HepG2 (cell line): ENCODE results near the gene DAPK1. TPM values are rescaled to one million over a fixed set of nuclear protein-coding genes. Genes with fewer than 3 reads are reported as not detected.

Experiments
- ARNT ChIP-seq: fragments of 450-650 bp; IDR thresholded peaks from 2 replicates; pipeline ENCODE4 v1.6.1; 2017
- ELF4 ChIP-seq: sonication (generic); formaldehyde crosslinking; IDR thresholded peaks from 2 replicates; pipeline ENCODE4 v1.5.0; 2020; ENCODE audit warnings: missing genetic modification reagents, mild to moderate bottlenecking, moderate library complexity, borderline replicate concordance
- GABPB1 ChIP-seq: IDR thresholded peaks from 2 replicates; pipeline ENCODE4 v1.6.1; 2016; ENCODE audit warnings: mild to moderate bottlenecking, missing genetic modification reagents, moderate library complexity, missing compliant biosample characterization
- GATAD1 ChIP-seq: IDR thresholded peaks from 2 replicates; pipeline ENCODE4 v1.6.1; 2016; ENCODE audit warnings: missing genetic modification reagents, missing compliant biosample characterization
- HHEX ChIP-seq: IDR thresholded peaks from 2 replicates; pipeline ENCODE4 v1.6.1; 2016; ENCODE audit warnings: control low read depth
- JUND ChIP-seq: sonication (generic); formaldehyde crosslinking; IDR thresholded peaks from 2 replicates; pipeline ENCODE4 v1.8.0; 2022; ENCODE audit warnings: mild to moderate bottlenecking, missing genetic modification reagents
- KDM1A ChIP-seq: IDR thresholded peaks from 2 replicates; pipeline ENCODE4 v1.6.1; 2016; ENCODE audit warnings: missing compliant biosample characterization
- NFIC ChIP-seq: IDR thresholded peaks from 2 replicates; pipeline ENCODE4 v1.6.1; 2012; ENCODE audit warnings: mild to moderate bottlenecking, low read length, inconsistent platforms
- NKX3-1 ChIP-seq: sonication (generic); formaldehyde crosslinking; IDR thresholded peaks from 2 replicates; pipeline ENCODE4 v1.5.0; 2020; ENCODE audit warnings: missing genetic modification reagents
- NR2C2 ChIP-seq: sonication (generic); formaldehyde crosslinking; IDR thresholded peaks from 2 replicates; pipeline ENCODE4 v1.4.0; 2020; ENCODE audit warnings: missing genetic modification reagents, mild to moderate bottlenecking, moderate library complexity, borderline replicate concordance
- RARA ChIP-seq: IDR thresholded peaks from 2 replicates; pipeline ENCODE4 v1.6.1; 2016; ENCODE audit warnings: missing genetic modification reagents, missing compliant biosample characterization
- TGIF2 ChIP-seq: IDR thresholded peaks from 2 replicates; pipeline ENCODE4 v1.6.1; 2016; ENCODE audit warnings: control low read depth, missing compliant biosample characterization
- ZMYM3 ChIP-seq: sonication (generic); formaldehyde crosslinking; IDR thresholded peaks from 2 replicates; pipeline ENCODE4 v1.5.1; 2020; ENCODE audit warnings: mild to moderate bottlenecking, missing genetic modification reagents
- ZNF124 ChIP-seq: sonication (generic); formaldehyde crosslinking; IDR thresholded peaks from 2 replicates; pipeline ENCODE4 v1.4.0; 2020; ENCODE audit warnings: missing genetic modification reagents
- ZNF207 ChIP-seq: fragments of 450-650 bp; IDR thresholded peaks from 2 replicates; pipeline ENCODE4 v1.6.1; 2016; ENCODE audit warnings: antibody characterized with exemption, borderline replicate concordance
- ZNF224 ChIP-seq: sonication (generic); formaldehyde crosslinking; IDR thresholded peaks from 2 replicates; pipeline ENCODE4 v1.5.0; 2020; ENCODE audit warnings: mild to moderate bottlenecking, missing genetic modification reagents
- ZNF383 ChIP-seq: sonication (generic); formaldehyde crosslinking; IDR thresholded peaks from 2 replicates; pipeline ENCODE4 v1.4.0; 2020; ENCODE audit warnings: missing genetic modification reagents, mild to moderate bottlenecking, borderline replicate concordance
- ZNF501 ChIP-seq: sonication (generic); formaldehyde crosslinking; IDR thresholded peaks from 2 replicates; pipeline ENCODE4 v1.5.1; 2020; ENCODE audit warnings: mild to moderate bottlenecking, moderate library complexity, missing genetic modification reagents
- ZNF7 ChIP-seq: IDR thresholded peaks from 2 replicates; pipeline ENCODE4 v1.6.1; 2016; ENCODE audit warnings: missing biosample characterization, missing genetic modification reagents
- ZSCAN31 ChIP-seq: sonication (generic); formaldehyde crosslinking; IDR thresholded peaks from 2 replicates; pipeline ENCODE4 v1.5.0; 2020; ENCODE audit warnings: low read depth, mild to moderate bottlenecking, missing genetic modification reagents
- polyA plus RNA-seq, 8 experiments: library from polyadenylated mRNA; depleted of rRNA in 3 of 8; stranded (reverse) in 7 of 8; unstranded in 1 of 8; fragments of >200 nt; fragmentation: Illumina TruSeq in 4 of 8; extraction: Trizol in 4 of 8; gene quantifications; 2 replicates each; pipeline versions ENCODE4 v1.2.1 to v1.2.3, GENCODE V29; 2011 to 2016; ENCODE audit warnings: low read depth in 4 of 8, missing spikeins in 1 of 8, mixed read lengths in 1 of 8; ENCODE audit not compliant: insufficient read depth in 1 of 8
- total RNA-seq, 5 experiments: library from RNA; depleted of rRNA; stranded (reverse); fragments of >200 nt; fragmentation: Illumina TruSeq; extraction: Trizol; gene quantifications; 2 replicates each; pipeline ENCODE4 v1.2.3, GENCODE V29; 2016; ENCODE audit warnings: low read depth in 1 of 5
- TF ChIP-seq, protein P1 (sequence below): sonication (generic); formaldehyde crosslinking; IDR thresholded peaks from 2 replicates; pipeline ENCODE4 v1.5.1; 2020; ENCODE audit warnings: mild to moderate bottlenecking, moderate library complexity, missing genetic modification reagents
- TF ChIP-seq, protein P2 (sequence below): IDR thresholded peaks from 2 replicates; pipeline ENCODE4 v1.6.1; 2016
- TF ChIP-seq, protein P3 (sequence below): sonication (generic); formaldehyde crosslinking; IDR thresholded peaks from 2 replicates; pipeline ENCODE4 v1.5.0; 2020; ENCODE audit warnings: mild to moderate bottlenecking, missing genetic modification reagents
- TF ChIP-seq, protein P4 (sequence below): sonication (generic); formaldehyde crosslinking; IDR thresholded peaks from 2 replicates; pipeline ENCODE4 v1.4.0; 2020; ENCODE audit warnings: missing genetic modification reagents, mild to moderate bottlenecking, borderline replicate concordance

DAPK1 gene
- total and polyA plus RNA-seq, 2 of the 13 experiments (the other 11 are each of a cell fraction or from before 2014, with no cell fraction given) = 35.7 to 35.9 TPM

DNA sequence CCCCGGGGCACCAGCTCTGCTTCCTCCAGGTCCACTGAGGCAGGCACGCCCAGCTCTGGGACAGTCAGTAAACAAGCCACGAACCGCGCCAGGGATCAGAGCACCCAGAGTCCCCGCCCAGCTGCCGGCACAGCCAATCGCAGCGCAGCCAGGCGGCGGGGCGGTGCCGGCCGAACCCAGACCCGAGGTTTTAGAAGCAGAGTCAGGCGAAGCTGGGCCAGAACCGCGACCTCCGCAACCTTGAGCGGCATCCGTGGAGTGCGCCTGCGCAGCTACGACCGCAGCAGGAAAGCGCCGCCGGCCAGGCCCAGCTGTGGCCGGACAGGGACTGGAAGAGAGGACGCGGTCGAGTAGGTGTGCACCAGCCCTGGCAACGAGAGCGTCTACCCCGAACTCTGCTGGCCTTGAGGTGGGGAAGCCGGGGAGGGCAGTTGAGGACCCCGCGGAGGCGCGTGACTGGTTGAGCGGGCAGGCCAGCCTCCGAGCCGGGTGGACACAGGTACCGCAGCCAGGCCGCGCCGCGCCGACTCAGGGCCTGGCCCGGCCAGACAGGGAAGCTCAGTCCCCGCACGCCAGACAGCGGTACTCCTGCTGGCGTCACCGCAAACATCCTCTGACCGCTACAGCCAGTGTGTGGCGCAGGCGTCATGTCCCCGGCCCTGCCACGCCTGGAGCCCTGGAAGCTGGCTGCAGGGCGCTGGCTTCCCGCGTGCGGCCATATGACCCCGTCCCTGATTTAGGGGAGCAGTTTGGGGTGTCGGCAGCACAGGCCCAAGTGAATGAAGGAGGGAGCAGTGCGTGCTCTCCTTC is 228.4 kb downstream of the DAPK1 start, which contains the start of gene CTSL (continued):
- TF ChIP-seq, protein P1, sequence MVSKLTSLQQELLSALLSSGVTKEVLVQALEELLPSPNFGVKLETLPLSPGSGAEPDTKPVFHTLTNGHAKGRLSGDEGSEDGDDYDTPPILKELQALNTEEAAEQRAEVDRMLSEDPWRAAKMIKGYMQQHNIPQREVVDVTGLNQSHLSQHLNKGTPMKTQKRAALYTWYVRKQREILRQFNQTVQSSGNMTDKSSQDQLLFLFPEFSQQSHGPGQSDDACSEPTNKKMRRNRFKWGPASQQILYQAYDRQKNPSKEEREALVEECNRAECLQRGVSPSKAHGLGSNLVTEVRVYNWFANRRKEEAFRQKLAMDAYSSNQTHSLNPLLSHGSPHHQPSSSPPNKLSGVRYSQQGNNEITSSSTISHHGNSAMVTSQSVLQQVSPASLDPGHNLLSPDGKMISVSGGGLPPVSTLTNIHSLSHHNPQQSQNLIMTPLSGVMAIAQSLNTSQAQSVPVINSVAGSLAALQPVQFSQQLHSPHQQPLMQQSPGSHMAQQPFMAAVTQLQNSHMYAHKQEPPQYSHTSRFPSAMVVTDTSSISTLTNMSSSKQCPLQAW (CRISPR knock-in tag) = peak; percentile 55
- no peak for TF ChIP-seq ZNF7 (CRISPR knock-in tag)
- peak; percentile 91; the same call in 1 of the 2 replicates for TF ChIP-seq ZNF224
- peak; percentile 88 for TF ChIP-seq NKX3-1 (CRISPR knock-in tag)
- TF ChIP-seq ELF4 = no peak; the same call in 1 of the 2 replicates
- TF ChIP-seq, protein P2, sequence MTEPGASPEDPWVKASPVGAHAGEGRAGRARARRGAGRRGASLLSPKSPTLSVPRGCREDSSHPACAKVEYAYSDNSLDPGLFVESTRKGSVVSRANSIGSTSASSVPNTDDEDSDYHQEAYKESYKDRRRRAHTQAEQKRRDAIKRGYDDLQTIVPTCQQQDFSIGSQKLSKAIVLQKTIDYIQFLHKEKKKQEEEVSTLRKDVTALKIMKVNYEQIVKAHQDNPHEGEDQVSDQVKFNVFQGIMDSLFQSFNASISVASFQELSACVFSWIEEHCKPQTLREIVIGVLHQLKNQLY = no peak
- TF ChIP-seq NFIC = no peak
- no peak for TF ChIP-seq ZNF207
- TF ChIP-seq GATAD1 (CRISPR knock-in tag) = peak; percentile 44; the same call in 1 of the 2 replicates
- no peak for TF ChIP-seq KDM1A (CRISPR knock-in tag)
- TF ChIP-seq ZNF124 (CRISPR knock-in tag) = no peak
- TF ChIP-seq, protein P3, sequence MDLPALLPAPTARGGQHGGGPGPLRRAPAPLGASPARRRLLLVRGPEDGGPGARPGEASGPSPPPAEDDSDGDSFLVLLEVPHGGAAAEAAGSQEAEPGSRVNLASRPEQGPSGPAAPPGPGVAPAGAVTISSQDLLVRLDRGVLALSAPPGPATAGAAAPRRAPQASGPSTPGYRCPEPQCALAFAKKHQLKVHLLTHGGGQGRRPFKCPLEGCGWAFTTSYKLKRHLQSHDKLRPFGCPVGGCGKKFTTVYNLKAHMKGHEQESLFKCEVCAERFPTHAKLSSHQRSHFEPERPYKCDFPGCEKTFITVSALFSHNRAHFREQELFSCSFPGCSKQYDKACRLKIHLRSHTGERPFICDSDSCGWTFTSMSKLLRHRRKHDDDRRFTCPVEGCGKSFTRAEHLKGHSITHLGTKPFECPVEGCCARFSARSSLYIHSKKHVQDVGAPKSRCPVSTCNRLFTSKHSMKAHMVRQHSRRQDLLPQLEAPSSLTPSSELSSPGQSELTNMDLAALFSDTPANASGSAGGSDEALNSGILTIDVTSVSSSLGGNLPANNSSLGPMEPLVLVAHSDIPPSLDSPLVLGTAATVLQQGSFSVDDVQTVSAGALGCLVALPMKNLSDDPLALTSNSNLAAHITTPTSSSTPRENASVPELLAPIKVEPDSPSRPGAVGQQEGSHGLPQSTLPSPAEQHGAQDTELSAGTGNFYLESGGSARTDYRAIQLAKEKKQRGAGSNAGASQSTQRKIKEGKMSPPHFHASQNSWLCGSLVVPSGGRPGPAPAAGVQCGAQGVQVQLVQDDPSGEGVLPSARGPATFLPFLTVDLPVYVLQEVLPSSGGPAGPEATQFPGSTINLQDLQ (CRISPR knock-in tag) = no peak
- TF ChIP-seq ZSCAN31 (CRISPR knock-in tag) = peak; percentile 89
- TF ChIP-seq ZNF501 (CRISPR knock-in tag) = peak; percentile 97
- TF ChIP-seq NR2C2 (CRISPR knock-in tag) = peak; percentile 72
- TF ChIP-seq ZMYM3 (CRISPR knock-in tag) = peak; percentile 62
- TF ChIP-seq RARA (CRISPR knock-in tag) = no peak; the same call in 1 of the 2 replicates
- no peak for TF ChIP-seq HHEX (CRISPR knock-in tag)
- no peak for TF ChIP-seq TGIF2 (CRISPR knock-in tag)
- TF ChIP-seq GABPB1 (CRISPR knock-in tag) = peak; percentile 82
- TF ChIP-seq JUND = no peak
- TF ChIP-seq, protein P4, sequence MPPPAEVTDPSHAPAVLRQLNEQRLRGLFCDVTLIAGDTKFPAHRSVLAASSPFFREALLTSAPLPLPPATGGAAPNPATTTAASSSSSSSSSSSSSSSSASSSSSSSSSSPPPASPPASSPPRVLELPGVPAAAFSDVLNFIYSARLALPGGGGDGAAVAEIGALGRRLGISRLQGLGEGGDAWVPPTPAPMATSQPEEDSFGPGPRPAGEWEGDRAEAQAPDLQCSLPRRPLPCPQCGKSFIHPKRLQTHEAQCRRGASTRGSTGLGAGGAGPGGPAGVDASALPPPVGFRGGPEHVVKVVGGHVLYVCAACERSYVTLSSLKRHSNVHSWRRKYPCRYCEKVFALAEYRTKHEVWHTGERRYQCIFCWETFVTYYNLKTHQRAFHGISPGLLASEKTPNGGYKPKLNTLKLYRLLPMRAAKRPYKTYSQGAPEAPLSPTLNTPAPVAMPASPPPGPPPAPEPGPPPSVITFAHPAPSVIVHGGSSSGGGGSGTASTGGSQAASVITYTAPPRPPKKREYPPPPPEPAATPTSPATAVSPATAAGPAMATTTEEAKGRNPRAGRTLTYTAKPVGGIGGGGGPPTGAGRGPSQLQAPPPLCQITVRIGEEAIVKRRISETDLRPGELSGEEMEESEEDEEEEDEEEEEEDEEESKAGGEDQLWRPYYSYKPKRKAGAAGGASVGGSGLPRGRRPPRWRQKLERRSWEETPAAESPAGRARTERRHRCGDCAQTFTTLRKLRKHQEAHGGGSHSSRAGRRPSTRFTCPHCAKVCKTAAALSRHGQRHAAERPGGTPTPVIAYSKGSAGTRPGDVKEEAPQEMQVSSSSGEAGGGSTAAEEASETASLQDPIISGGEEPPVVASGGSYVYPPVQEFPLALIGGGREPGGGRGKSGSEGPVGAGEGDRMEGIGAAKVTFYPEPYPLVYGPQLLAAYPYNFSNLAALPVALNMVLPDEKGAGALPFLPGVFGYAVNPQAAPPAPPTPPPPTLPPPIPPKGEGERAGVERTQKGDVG = peak; percentile 75
- TF ChIP-seq ARNT = no peak
- peak; percentile 79; the same call in 1 of the 2 replicates for TF ChIP-seq ZNF383
